Activated naive CD4-positive, alpha-beta T cell treated with anti-CD3 and anti-CD28 coated beads, Interleukin-2, amount 10 ng/mL, durations not matched to agents 5 hours and 36 hours (primary cell): Measurements from ENCODE around the gene SCOC. TPM values are rescaled to one million over a fixed set of nuclear protein-coding genes. Genes with fewer than 3 reads are reported as not detected.

ENCODE experiments used
- total RNA-seq, 2 experiments: library from RNA; stranded (reverse); gene quantifications; one replicate each; pipeline ENCODE4 v1.2.3, GENCODE V29; 2021

Gene SCOC
- 10 to 100 TPM; 17.0 to 17.9 TPM for total RNA-seq

DNA sequence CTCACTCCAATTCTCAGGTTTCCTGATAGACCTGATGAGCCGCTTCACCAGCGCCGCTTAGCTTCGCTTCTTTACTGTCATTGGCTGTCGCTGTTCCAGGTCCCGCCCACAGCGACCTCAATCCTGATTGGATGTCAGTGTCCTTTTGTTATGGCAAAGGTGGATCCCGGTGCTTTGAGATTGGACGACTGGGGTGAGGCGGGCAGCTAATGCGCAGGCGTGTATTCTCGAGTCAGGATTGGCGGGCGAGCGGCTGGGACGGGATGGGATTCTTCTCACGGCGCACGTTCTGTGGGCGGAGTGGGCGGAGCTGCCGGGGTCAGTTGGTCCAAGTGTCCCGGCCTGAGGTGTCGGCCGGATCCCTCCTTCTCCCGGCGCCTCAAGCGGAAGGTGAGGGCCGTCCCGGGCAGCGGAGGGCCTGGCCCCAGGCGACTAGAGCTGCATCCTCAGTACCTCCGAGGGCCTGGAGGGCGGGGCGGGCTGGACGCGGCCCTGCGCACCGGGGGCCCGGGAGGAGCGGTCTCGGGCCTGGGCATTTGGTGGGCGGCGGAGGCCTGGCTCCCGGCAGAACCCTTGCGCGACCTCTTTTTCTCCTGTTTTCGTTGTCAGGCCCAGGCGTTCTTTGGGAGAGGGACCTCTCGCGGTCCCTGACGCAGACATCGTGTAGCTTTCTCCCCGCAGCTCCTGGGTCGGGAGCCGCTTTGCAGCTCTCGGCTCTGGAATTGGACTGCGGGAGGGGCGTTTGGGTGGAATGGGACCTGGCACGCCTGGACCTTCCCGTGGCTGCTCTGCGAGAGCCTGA, at the start of gene SCOC:
Gene SCOC, plus strand, starts transcription at position 319 of the 802 bp plus-strand sequence. CDS start 5,525 bp downstream, outside the sequence.

DNA sequence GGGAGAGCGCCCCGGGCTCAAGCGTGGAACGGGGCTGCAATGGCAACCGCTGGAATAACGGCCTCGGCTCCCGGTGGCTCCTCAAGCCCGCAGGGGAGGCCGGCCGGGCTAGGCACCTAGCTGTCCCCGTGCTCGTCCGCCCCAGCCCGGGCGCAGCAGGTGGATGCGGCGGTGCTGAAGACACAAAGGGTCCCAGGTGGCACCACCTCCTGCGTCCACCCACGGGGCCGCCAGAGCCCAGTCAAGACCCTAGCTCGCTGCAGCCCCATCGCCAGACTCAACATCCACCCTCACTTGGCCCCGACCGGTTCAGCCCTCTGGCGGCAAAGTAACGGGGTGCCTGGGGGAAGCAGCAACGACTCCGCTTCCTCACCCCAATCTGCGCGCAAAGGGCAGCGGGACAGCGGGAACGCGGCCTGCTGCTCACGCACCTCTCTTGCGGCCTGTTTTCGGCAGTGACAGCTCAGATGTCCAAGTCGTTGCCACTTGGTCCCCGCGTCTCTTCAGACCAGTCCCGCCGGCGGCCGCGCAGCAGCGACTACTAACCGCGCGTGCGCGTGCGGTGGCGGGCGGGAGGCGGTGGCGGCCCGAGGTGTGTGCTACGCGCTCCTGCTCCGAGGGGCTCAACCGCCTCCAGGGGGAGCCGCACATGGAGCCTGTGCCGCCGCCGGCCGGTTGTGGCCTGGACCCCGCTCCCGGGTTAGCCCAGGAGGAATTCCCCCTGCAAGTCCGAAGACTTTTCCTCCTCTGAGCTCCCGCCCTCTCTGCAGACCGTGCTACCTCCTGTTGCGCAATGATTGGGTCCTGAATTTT, 53.9 kb downstream of the SCOC start, which contains the start of gene CLGN:
Gene CLGN, minus strand, starts transcription at position 543 of the 813 bp plus-strand sequence. CDS start 14,570 bp downstream, outside the sequence.

Other genes starting within 250 kb of the SCOC start
- 1 to 10 TPM in 1 of 2 experiments, under 1 TPM in 1; 0.87 to 1.1 TPM for gene MAML3, start 219.5 kb upstream of the SCOC start, total RNA-seq
- gene CLGN, start 54.0 kb downstream of the SCOC start, total RNA-seq = under 1 TPM; 0.07 to 0.10 TPM
- gene MGAT4D, start 124.6 kb downstream of the SCOC start, total RNA-seq = not detected
- gene ELMOD2, start 150.5 kb downstream of the SCOC start, total RNA-seq = 10 to 100 TPM; 14.9 to 17.4 TPM
- not detected for gene UCP1, start 195.3 kb downstream of the SCOC start, total RNA-seq